Gastroesophageal sphincter (tissue), 4 donors: ENCODE measurements around the gene SYNE1. TPM values are rescaled to one million over a fixed set of nuclear protein-coding genes. Genes with fewer than 3 reads are reported as not detected.
A peak's percentile ranks its signal among the peaks of the same experiment; 100 is the strongest.

Experiments used
- ATAC-seq: fragments of 150-250 bp; one replicate; pipeline ENCODE4 v1.9.1; 2016; ENCODE audit warnings: mild to moderate bottlenecking, moderate library complexity
- H3K27ac ChIP-seq, 4 donors: fragments of 200-600 bp; sonication (generic) in 3 of 4; 1 replicate in 3 of 4; 2 replicates in 1 of 4; pipeline ENCODE4 v1.5.1; 2016 to 2019
- H3K27me3 ChIP-seq: fragments of 200-600 bp; sonication (generic); one replicate; pipeline ENCODE4 v1.5.1; 2019
- H3K36me3 ChIP-seq, 2 donors: fragments of 200-600 bp; sonication (generic); one replicate each; pipeline ENCODE4 v1.5.1; 2019; ENCODE audit warnings: control low read depth in 1 of 2
- H3K4me1 ChIP-seq, 3 donors: fragments of 200-600 bp; sonication (generic); 1 replicate in 2 of 3; 2 replicates in 1 of 3; pipeline ENCODE4 v1.5.1; 2016 to 2019; ENCODE audit warnings: control low read depth in 2 of 3
- H3K4me3 ChIP-seq, 2 donors: fragments of 200-600 bp; sonication (generic); one replicate each; pipeline ENCODE4 v1.5.1; 2019; ENCODE audit warnings: mild to moderate bottlenecking in 1 of 2, moderate library complexity in 1 of 2
- H3K9me3 ChIP-seq, 3 donors: fragments of 200-600 bp; sonication (generic); one replicate each; pipeline ENCODE4 v1.5.1; 2017 to 2019; ENCODE audit warnings: control low read depth in 2 of 3
- EP300 ChIP-seq: sonication (generic); formaldehyde crosslinking; IDR thresholded peaks from one replicate; pipeline ENCODE4 v1.6.1; 2017; ENCODE audit warnings: antibody characterized with exemption, mild to moderate bottlenecking
- POLR2A ChIP-seq, 2 donors: fragments of 450-650 bp; IDR thresholded peaks; one replicate each; pipeline ENCODE4 v1.6.1; 2017; ENCODE audit warnings: antibody characterized with exemption in 2 of 2, mild to moderate bottlenecking in 2 of 2, moderate library complexity in 1 of 2
- POLR2AphosphoS5 ChIP-seq: sonication (generic); formaldehyde crosslinking; IDR thresholded peaks from one replicate; pipeline ENCODE4 v1.6.1; 2017; ENCODE audit warnings: antibody characterized with exemption
- WGBS, 2 donors: methylation state at CpG; one replicate each; pipeline ENCODE4 v1.1.5; 2018; ENCODE audit warnings: low coverage in 1 of 2; 5-methylcytosine and 5-hydroxymethylcytosine counted together
- total RNA-seq, 4 donors: library from RNA; depleted of rRNA; stranded (reverse); fragments of >200 nt; gene quantifications; one replicate each; pipeline ENCODE4 v1.1.0, GENCODE V29; 2016
- TF ChIP-seq, protein P1 (sequence below), 4 experiments: fragments of 200-600 bp in 2 of 4; fragments of 450-650 bp in 2 of 4; sonication (generic) in 1 of 4; IDR thresholded peaks; one replicate each; pipeline ENCODE4 v1.5.1; 2017 to 2019; ENCODE audit warnings: antibody characterized with exemption in 4 of 4, mild to moderate bottlenecking in 2 of 4, moderate library complexity in 2 of 4

The SYNE1 gene
- total RNA-seq, 4 donors from 2014 or later: 160 to 268 (median 215) TPM

DNA sequence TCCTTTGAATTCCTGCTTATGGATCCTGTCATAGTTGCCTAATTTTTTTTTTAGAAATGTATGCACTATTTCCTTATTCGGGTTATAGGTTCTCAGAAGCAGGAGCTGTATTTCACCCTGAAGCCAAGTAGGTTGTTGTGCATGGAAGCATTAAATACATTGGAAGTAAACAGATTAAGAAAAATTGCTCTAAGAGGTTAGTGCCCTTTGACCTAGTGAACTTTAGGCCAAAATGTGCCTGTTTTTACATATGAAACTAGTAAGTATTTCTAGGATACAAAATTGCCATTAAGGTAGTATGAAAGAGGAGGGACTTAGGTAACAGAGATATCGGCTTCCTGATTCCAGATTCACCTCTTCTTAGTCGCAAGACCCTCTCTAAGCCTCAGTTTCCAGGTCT is 377.9 kb downstream of the SYNE1 start:
- WGBS, 2 donors: 70 to 98% methylated on average over 3 of the region's 3 CpGs
- Histone ChIP-seq H3K4me3 (no peak overlapping the region), H3K27ac (no peak overlapping the region), H3K4me1 (no peaks in the 10 kb centered on the region), H3K27me3 (no peaks in the 10 kb centered on the region), H3K36me3 (peaks cover 7 to 86% of the 10 kb centered on the region in 2 donors), H3K9me3 (no peaks in the 10 kb centered on the region)
- no peak for ATAC-seq
- TF ChIP-seq, protein P1, sequence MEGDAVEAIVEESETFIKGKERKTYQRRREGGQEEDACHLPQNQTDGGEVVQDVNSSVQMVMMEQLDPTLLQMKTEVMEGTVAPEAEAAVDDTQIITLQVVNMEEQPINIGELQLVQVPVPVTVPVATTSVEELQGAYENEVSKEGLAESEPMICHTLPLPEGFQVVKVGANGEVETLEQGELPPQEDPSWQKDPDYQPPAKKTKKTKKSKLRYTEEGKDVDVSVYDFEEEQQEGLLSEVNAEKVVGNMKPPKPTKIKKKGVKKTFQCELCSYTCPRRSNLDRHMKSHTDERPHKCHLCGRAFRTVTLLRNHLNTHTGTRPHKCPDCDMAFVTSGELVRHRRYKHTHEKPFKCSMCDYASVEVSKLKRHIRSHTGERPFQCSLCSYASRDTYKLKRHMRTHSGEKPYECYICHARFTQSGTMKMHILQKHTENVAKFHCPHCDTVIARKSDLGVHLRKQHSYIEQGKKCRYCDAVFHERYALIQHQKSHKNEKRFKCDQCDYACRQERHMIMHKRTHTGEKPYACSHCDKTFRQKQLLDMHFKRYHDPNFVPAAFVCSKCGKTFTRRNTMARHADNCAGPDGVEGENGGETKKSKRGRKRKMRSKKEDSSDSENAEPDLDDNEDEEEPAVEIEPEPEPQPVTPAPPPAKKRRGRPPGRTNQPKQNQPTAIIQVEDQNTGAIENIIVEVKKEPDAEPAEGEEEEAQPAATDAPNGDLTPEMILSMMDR (IDR thresholded peaks at IDR 0.05): no peak
- no peak for TF ChIP-seq POLR2A (IDR thresholded peaks at IDR 0.05)
- no peak for TF ChIP-seq EP300
- no peak for TF ChIP-seq POLR2AphosphoS5

DNA sequence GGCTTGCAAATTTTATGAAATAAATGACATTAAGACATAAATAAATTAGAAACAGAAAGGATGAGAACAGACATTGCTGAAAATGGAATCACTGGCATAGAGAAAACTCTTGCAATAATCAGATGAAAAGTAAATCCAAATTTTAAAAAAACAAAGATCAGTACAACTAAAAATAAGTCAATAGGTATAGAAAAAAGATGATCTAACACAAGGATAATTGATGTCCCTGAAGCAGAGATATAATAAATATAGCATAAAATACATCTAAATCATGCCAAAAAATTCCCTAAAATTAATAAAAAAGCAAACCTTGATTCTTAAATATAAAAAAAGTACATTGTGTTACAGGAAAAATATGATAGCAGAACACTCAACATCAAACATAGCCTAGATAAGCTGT is 379.6 kb downstream of the SYNE1 start:
- Histone ChIP-seq H3K27ac (no peak overlapping the region), H3K36me3 (peaks cover 7 to 76% of the 10 kb centered on the region in 2 donors), H3K4me1 (peaks cover 0 to 10% (median 3%) of the 10 kb centered on the region in 3 donors), H3K9me3 (no peaks in the 10 kb centered on the region), H3K27me3 (no peaks in the 10 kb centered on the region), H3K4me3 (no peak overlapping the region)
- no peak for ATAC-seq
- TF ChIP-seq EP300 (no peak), POLR2AphosphoS5 (no peak), POLR2A (IDR thresholded peaks at IDR 0.05) (no peak)
- TF ChIP-seq, protein P1 (IDR thresholded peaks at IDR 0.05): no peak

DNA sequence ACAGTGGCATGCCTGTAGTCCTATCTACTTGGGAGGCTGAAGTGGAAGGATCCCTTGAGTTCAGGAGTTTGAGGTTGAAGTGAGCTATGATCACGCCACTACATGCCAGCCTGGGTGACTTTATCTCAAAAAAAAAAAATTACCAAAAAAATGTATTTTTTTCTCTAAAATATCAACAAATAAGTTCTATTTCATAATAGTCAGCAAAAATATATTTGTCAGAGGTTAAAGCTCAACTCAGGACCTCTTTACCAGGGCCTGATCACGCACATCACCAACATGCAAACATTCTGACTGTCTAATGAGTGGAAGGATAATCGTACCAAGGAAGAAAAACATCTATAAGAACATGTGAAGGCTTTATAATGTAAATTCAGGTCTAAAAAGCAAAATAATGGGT is 387.0 kb downstream of the SYNE1 start:
- Histone ChIP-seq H3K27me3 (no peaks in the 10 kb centered on the region), H3K4me3 (no peak overlapping the region), H3K36me3 (peaks cover under 1 to 28% of the 10 kb centered on the region in 2 donors), H3K9me3 (no peaks in the 10 kb centered on the region), H3K4me1 (peaks cover 24 to 68% (median 32%) of the 10 kb centered on the region in 3 donors), H3K27ac (peak overlapping the region in 1 of 4 donors; percentile 73)
- TF ChIP-seq, protein P1 (IDR thresholded peaks at IDR 0.05): no peak
- no peak for TF ChIP-seq EP300
- TF ChIP-seq POLR2AphosphoS5: no peak
- no peak for TF ChIP-seq POLR2A (IDR thresholded peaks at IDR 0.05)
- 92 to 100% methylated on average over 3 of the region's 3 CpGs for WGBS, 2 donors
- no peak for ATAC-seq

DNA sequence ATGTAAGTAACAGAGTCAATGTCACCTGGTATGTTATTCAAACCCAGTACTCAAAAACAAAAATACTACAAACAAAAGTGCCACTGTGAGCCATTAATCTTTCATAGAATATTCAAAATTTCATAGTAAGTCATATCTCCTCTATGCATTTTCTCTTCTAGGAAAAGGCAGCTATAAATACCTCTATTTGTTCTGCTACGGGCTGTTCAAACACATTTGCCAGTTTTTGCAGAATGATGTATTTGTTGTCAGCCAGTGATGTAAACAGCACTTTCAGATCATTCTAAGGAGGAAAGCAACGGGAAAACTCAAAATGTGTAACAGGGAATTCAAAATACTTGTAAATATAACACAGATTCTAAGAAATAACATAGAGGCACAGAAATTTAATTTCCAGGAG is 388.2 kb downstream of the SYNE1 start:
- H3K4me3 ChIP-seq: no peak overlapping the region
- ATAC-seq: no peak
- peaks cover 0 to 20% of the 10 kb centered on the region in 2 donors for H3K36me3 ChIP-seq
- no peaks in the 10 kb centered on the region for H3K9me3 ChIP-seq
- peaks cover 25 to 78% (median 39%) of the 10 kb centered on the region in 3 donors for H3K4me1 ChIP-seq
- TF ChIP-seq POLR2AphosphoS5 (no peak), EP300 (no peak), POLR2A (IDR thresholded peaks at IDR 0.05) (no peak)
- TF ChIP-seq, protein P1 (IDR thresholded peaks at IDR 0.05): no peak
- WGBS, 2 donors: 17 to 22% methylated on average over 2 of the region's 2 CpGs
- no peaks in the 10 kb centered on the region for H3K27me3 ChIP-seq
- peak overlapping the region; percentile 43 to 73 (median 64) for H3K27ac ChIP-seq

DNA sequence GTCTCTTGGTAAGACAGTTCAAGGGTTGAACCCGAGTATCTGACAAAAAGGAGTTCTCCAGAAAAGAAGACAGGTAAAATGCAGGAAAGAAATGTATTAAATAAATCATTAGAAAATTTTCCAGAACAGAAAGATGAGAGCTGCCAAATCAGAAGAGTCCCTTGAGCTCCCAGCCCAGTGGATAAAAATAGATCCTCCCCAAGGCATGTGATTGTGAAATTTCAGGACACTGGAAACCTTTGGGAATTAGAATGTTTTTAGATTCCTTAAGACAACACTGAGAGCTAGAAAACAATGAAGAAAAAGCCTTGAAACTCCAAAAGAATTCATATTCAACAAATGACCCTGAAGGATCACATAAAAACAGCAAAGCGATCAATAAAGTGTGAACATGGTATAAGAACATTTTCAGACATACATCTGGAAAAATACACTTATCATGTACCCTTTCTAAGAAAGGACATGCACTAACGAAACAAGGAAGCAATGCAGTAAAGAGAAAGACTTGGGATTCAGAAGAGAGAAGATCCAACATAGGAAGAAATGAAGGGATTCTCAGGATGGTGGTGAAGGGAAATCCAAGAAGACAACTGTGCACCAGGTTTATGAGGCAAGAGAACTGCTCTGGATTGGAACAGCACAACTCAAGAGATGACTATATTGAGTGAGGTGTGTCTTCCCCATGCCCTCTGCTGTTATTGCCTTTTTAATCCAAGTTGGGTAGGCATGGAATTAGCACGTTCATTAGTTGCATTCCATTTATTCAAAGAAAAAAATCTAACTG is 390.4 kb downstream of the SYNE1 start:
- no peaks in the 10 kb centered on the region for H3K27me3 ChIP-seq
- ATAC-seq: peak; percentile 65
- no peak overlapping the region for H3K4me3 ChIP-seq
- TF ChIP-seq, protein P1 (IDR thresholded peaks at IDR 0.05): no peak
- no peak for TF ChIP-seq POLR2A (IDR thresholded peaks at IDR 0.05)
- no peak for TF ChIP-seq EP300
- no peak for TF ChIP-seq POLR2AphosphoS5
- H3K27ac ChIP-seq: peak overlapping the region; percentile 32 to 74 (median 70)
- H3K9me3 ChIP-seq: no peaks in the 10 kb centered on the region
- WGBS, 2 donors: 69 to 100% methylated on average over 2 to 4 of the region's 4 CpGs
- H3K36me3 ChIP-seq: peaks cover 0 to 31% of the 10 kb centered on the region in 2 donors
- peaks cover 25 to 61% (median 36%) of the 10 kb centered on the region in 3 donors for H3K4me1 ChIP-seq
